Esophagus muscularis mucosa (tissue), 4 donors: ENCODE measurements around the gene BLCAP. TPM values are rescaled to one million over a fixed set of nuclear protein-coding genes. Genes with fewer than 3 reads are reported as not detected.
"Not testable (repeated sequence)": the region's sequence is repeated elsewhere in the genome, so short reads cannot be mapped to it uniquely, and the experiment has no call there.

Source experiments
- DNase-seq: peaks from one replicate; pipeline ENCODE4 v3.0.0-alpha.2; 2017; ENCODE audit errors: extremely low spot score
- H3K27ac ChIP-seq, 4 donors: fragments of 200-600 bp; sonication (generic); replicated peaks in 1 of 4; 1 replicate in 3 of 4; 2 replicates in 1 of 4; pipeline ENCODE4 v1.5.1; 2016 to 2019; ENCODE audit warnings: mild to moderate bottlenecking in 1 of 4
- H3K27me3 ChIP-seq, 4 donors: fragments of 200-600 bp; sonication (generic); one replicate each; pipeline versions ENCODE4 v1.5.1 to v1.6.0; 2016 to 2019
- H3K36me3 ChIP-seq, 4 donors: fragments of 200-600 bp; sonication (generic); one replicate each; pipeline ENCODE4 v1.5.1; 2016 to 2019
- H3K4me1 ChIP-seq, 4 donors: fragments of 200-600 bp; sonication (generic); one replicate each; pipeline ENCODE4 v1.5.1; 2016 to 2019
- H3K4me3 ChIP-seq, 4 donors: fragments of 200-600 bp; sonication (generic); 1 replicate in 2 of 4; 2 replicates in 2 of 4; pipeline ENCODE4 v1.5.1; 2016 to 2019; ENCODE audit warnings: mild to moderate bottlenecking in 4 of 4, moderate library complexity in 1 of 4
- H3K9me3 ChIP-seq, 4 donors: fragments of 200-600 bp; sonication (generic); 1 replicate in 3 of 4; 2 replicates in 1 of 4; pipeline ENCODE4 v1.5.1; 2016 to 2019
- CTCF ChIP-seq, 3 experiments: fragments of 200-600 bp in 2 of 3; fragments of 450-650 bp in 1 of 3; sonication (generic) in 2 of 3; IDR thresholded peaks; one replicate each; pipeline ENCODE4 v1.5.1; 2017 to 2019; ENCODE audit warnings: antibody characterized with exemption in 3 of 3, mild to moderate bottlenecking in 2 of 3, moderate library complexity in 1 of 3
- EP300 ChIP-seq: sonication (generic); formaldehyde crosslinking; IDR thresholded peaks from one replicate; pipeline ENCODE4 v1.6.1; 2017; ENCODE audit warnings: antibody characterized with exemption
- POLR2A ChIP-seq: fragments of 450-650 bp; IDR thresholded peaks from one replicate; pipeline ENCODE4 v1.6.1; 2017; ENCODE audit warnings: antibody characterized with exemption, moderate library complexity, mild to moderate bottlenecking, low read depth
- POLR2AphosphoS5 ChIP-seq, 2 donors: sonication (generic); formaldehyde crosslinking; IDR thresholded peaks; one replicate each; pipeline ENCODE4 v1.6.1; 2017; ENCODE audit warnings: antibody characterized with exemption in 2 of 2
- WGBS: methylation state at CpG from one replicate; pipeline ENCODE4 v1.1.5; 2018; 5-methylcytosine and 5-hydroxymethylcytosine counted together
- intact Hi-C: fragments of 100-400 bp; cut with DNase I; formaldehyde crosslinking; loops from one replicate; pipeline ENCODE4 v1.15.1; 2023
- total RNA-seq, 4 donors: library from RNA; depleted of rRNA; stranded (reverse); fragments of >200 nt; gene quantifications; one replicate each; pipeline versions ENCODE4 v1.1.0 to v1.2.1, GENCODE V29; 2016

Gene BLCAP
- total RNA-seq, 4 donors from 2014 or later = 41.9 to 59.6 (median 50.9) TPM

GRCh38 chr20:37558779-37559178, 31.1 kb upstream of the BLCAP start:
- no peaks in the 10 kb centered on the region for H3K4me1 ChIP-seq
- intact Hi-C loops = no loop called here
- no peak for DNase-seq
- H3K36me3 ChIP-seq = no peaks in the 10 kb centered on the region
- no peak overlapping the region for H3K27ac ChIP-seq
- H3K27me3 ChIP-seq = peaks cover 0 to 27% (median 2%) of the 10 kb centered on the region in 4 donors
- TF ChIP-seq EP300 (no peak), CTCF (IDR thresholded peaks at IDR 0.05) (no peak)
- no peaks in the 10 kb centered on the region for H3K9me3 ChIP-seq
- WGBS = 84% methylated on average over 4 of the region's 4 CpGs
- no peak overlapping the region for H3K4me3 ChIP-seq

GRCh38 chr20:37558306-37558705, 30.6 kb upstream of the BLCAP start:
- no peak for TF ChIP-seq POLR2A
- no peak for TF ChIP-seq EP300
- intact Hi-C loops = no loop called here
- WGBS = 82% methylated on average over 4 of the region's 4 CpGs
- DNase-seq = no peak
- no peaks in the 10 kb centered on the region for H3K4me1 ChIP-seq
- peaks cover 0 to 22% (median 2%) of the 10 kb centered on the region in 4 donors for H3K27me3 ChIP-seq
- H3K4me3 ChIP-seq = no peak overlapping the region
- H3K36me3 ChIP-seq = no peaks in the 10 kb centered on the region
- no peaks in the 10 kb centered on the region for H3K9me3 ChIP-seq
- H3K27ac ChIP-seq = no peak overlapping the region

GRCh38 chr20:37556538-37556937, 28.9 kb upstream of the BLCAP start:
- WGBS = 87% methylated on average over 6 of the region's 6 CpGs
- Histone ChIP-seq H3K27me3 (peaks cover 0 to 7% (median 0%) of the 10 kb centered on the region in 4 donors), H3K9me3 (no peaks in the 10 kb centered on the region), H3K4me3 (no peak overlapping the region), H3K27ac (no peak overlapping the region), H3K36me3 (no peaks in the 10 kb centered on the region), H3K4me1 (no peaks in the 10 kb centered on the region)
- intact Hi-C loops = no loop called here
- no peak for DNase-seq
- TF ChIP-seq POLR2A (no peak), CTCF (IDR thresholded peaks at IDR 0.05) (no peak), POLR2AphosphoS5 (IDR thresholded peaks at IDR 0.05) (no peak), EP300 (no peak)

GRCh38 chr20:37554721-37555298, 27.1 kb upstream of the BLCAP start:
- H3K4me3 ChIP-seq, H3K27me3 ChIP-seq, DNase-seq, H3K4me1 ChIP-seq, H3K27ac ChIP-seq, H3K36me3 ChIP-seq, intact Hi-C loops, H3K9me3 ChIP-seq: not testable (repeated sequence)
- 66% methylated on average over 12 of the region's 13 CpGs for WGBS

GRCh38 chr20:37552415-37552814, 24.7 kb upstream of the BLCAP start:
- no peaks in the 10 kb centered on the region for H3K4me1 ChIP-seq
- peaks cover 0 to 7% (median 0%) of the 10 kb centered on the region in 4 donors for H3K27me3 ChIP-seq
- TF ChIP-seq EP300 (no peak), CTCF (IDR thresholded peaks at IDR 0.05) (no peak), POLR2A (no peak), POLR2AphosphoS5 (IDR thresholded peaks at IDR 0.05) (no peak)
- no peak overlapping the region for H3K27ac ChIP-seq
- intact Hi-C loops = no loop called here
- no peak overlapping the region for H3K4me3 ChIP-seq
- no peaks in the 10 kb centered on the region for H3K36me3 ChIP-seq
- WGBS = 61% methylated on average over 1 of the region's 1 CpG
- DNase-seq = no peak
- no peaks in the 10 kb centered on the region for H3K9me3 ChIP-seq

- 96% methylated on average over 2 of the region's 2 CpGs for WGBS
- H3K4me3 ChIP-seq, H3K4me1 ChIP-seq, H3K27ac ChIP-seq, H3K36me3 ChIP-seq, DNase-seq, H3K9me3 ChIP-seq, intact Hi-C loops, H3K27me3 ChIP-seq: not testable (repeated sequence)
Observed at GRCh38 chr20:37551660-37552059, 24.0 kb upstream of the BLCAP start.

- DNase-seq, H3K27ac ChIP-seq, H3K27me3 ChIP-seq, H3K4me3 ChIP-seq, H3K36me3 ChIP-seq, H3K4me1 ChIP-seq, intact Hi-C loops, H3K9me3 ChIP-seq: not testable (repeated sequence)
- 65% methylated on average over 16 of the region's 16 CpGs for WGBS
Observed at GRCh38 chr20:37550101-37550920, 22.6 kb upstream of the BLCAP start.
